Psoas muscle (tissue), 8 donors: Measurements from ENCODE around the gene VAV2. TPM values are rescaled to one million over a fixed set of nuclear protein-coding genes. Genes with fewer than 3 reads are reported as not detected.

Experiments used
- ATAC-seq, 4 donors: fragments of 200-7000 bp; cut with Tn5 transposase; one replicate each; pipeline ENCODE4 v1.9.1; 2020; ENCODE audit warnings: moderate library complexity in 3 of 4, mild to moderate bottlenecking in 2 of 4
- DNase-seq, 2 donors: peaks; one replicate each; pipeline ENCODE4 v3.0.0-alpha.2; 2020
- H3K27ac ChIP-seq: fragments of 200-600 bp; one replicate; pipeline ENCODE4 v1.8.0; 2022
- H3K27me3 ChIP-seq, 3 donors: fragments of 200-600 bp in 1 of 3; one replicate each; pipeline versions ENCODE4 v1.6.1 to v1.8.0; 2013 to 2022; ENCODE audit warnings: low read length in 2 of 3, mild to moderate bottlenecking in 2 of 3, moderate library complexity in 1 of 3; ENCODE audit not compliant: insufficient read depth in 3 of 3
- H3K36me3 ChIP-seq, 2 donors: fragments of 200-600 bp in 1 of 2; one replicate each; pipeline versions ENCODE4 v1.6.1 to v1.8.0; 2013 to 2022; ENCODE audit warnings: low read depth in 1 of 2, mild to moderate bottlenecking in 1 of 2, moderate library complexity in 1 of 2; ENCODE audit not compliant: insufficient read depth in 1 of 2
- H3K4me1 ChIP-seq: fragments of 200-600 bp; one replicate; pipeline ENCODE4 v1.8.0; 2022
- H3K4me3 ChIP-seq: fragments of 200-600 bp; one replicate; pipeline ENCODE4 v1.8.0; 2022; ENCODE audit warnings: mild to moderate bottlenecking
- H3K9me3 ChIP-seq: fragments of 200-600 bp; one replicate; pipeline ENCODE4 v1.8.0; 2022
- CTCF ChIP-seq: fragments of 200-600 bp; IDR thresholded peaks from one replicate; pipeline ENCODE4 v1.8.0; 2022; ENCODE audit warnings: antibody characterized with exemption
- WGBS, 3 donors: extraction: QIAGEN DNeasy Blood & Tissue Kit; methylation state at CpG; one replicate each; pipeline versions ENCODE4 v1.1.6 to v1.1.7; 2013; 5-methylcytosine and 5-hydroxymethylcytosine counted together
- intact Hi-C, 2 donors: fragments of 100-400 bp; cut with DNase I; formaldehyde crosslinking; loops; one replicate each; pipeline versions ENCODE4 v1.11.0 to v1.14.2; 2022
- polyA plus RNA-seq, 3 donors: library from polyadenylated mRNA; stranded (reverse); fragments of 200-250 nt; gene quantifications; one replicate each; pipeline ENCODE4 v1.2.3, GENCODE V29; 2013
- total RNA-seq, 4 donors: library from RNA; stranded (reverse); fragmentation: NEBNext Ultra II Directional in 2 of 4; extraction: Animal tissue kit (Norgen Biotek cat#: 25700) in 2 of 4; gene quantifications; one replicate each; pipeline versions ENCODE4 v1.2.1 to v1.2.4, GENCODE V29; 2021 to 2023
- donor health status: healthy with polysubstance abuse.
- donor health status: DM: no; HTN: no; CAD: no; lungs with moderate emphysema.
- donor health status: Bipolar disorder and iron deficiency.
- donor health status: healthy.
- donor health status: DM: yes; HTN: yes; CAD: no.
- donor health status: DM: no; HTN: no; CAD: no.
- donor health status: DM: no; HTN: no; CAD: no.
- donor health status: DM: yes; HTN: yes; CAD: no.

The VAV2 gene
- total and polyA plus RNA-seq, 7 donors, result 0.70 to 2.9 (median 1.4) TPM

GRCh38 chr9:133712221-133713100 lies 279.7 kb downstream of the VAV2 start:
- peaks cover 0 to 27% (median 10%) of the 10 kb centered on the region in 3 donors for H3K27me3 ChIP-seq
- ATAC-seq, result no peak
- no peak for DNase-seq
- intact Hi-C loops, result no loop called here
- H3K9me3 ChIP-seq, result no peaks in the 10 kb centered on the region
- H3K27ac ChIP-seq, result no peak overlapping the region
- no peak for TF ChIP-seq CTCF
- H3K36me3 ChIP-seq, result no peaks in the 10 kb centered on the region
- WGBS, 3 donors, result 77 to 86% (median 80%) methylated on average over 22 of the region's 22 CpGs
- no peaks in the 10 kb centered on the region for H3K4me1 ChIP-seq
- no peak overlapping the region for H3K4me3 ChIP-seq

Other genes starting within 250 kb of the VAV2 start
- gene BRD3OS, start 33.2 kb upstream of the VAV2 start, total RNA-seq, result 1 to 10 TPM; 2.4 to 4.3 (median 4.2) TPM
- 1 to 10 TPM; 1.2 to 8.7 (median 2.7) TPM for gene BRD3OS, start 33.2 kb upstream of the VAV2 start, polyA plus RNA-seq
- gene BRD3, start 75.7 kb upstream of the VAV2 start, total RNA-seq, result 10 to 100 TPM; 21.7 to 28.2 (median 24.8) TPM
- gene BRD3, start 75.7 kb upstream of the VAV2 start, polyA plus RNA-seq, result 10 to 100 TPM in 1 of 3 donors, 1 to 10 TPM in 2; 7.5 to 16.5 (median 8.6) TPM
- gene WDR5, start 143.8 kb upstream of the VAV2 start, total RNA-seq, result 10 to 100 TPM; 21.4 to 34.1 (median 29.6) TPM
- 10 to 100 TPM; 23.2 to 52.0 (median 49.5) TPM for gene WDR5, start 143.8 kb upstream of the VAV2 start, polyA plus RNA-seq
- 100 to 1,000 TPM in 2 of 4 donors, 10 to 100 TPM in 2; 13.1 to 120 (median 74.0) TPM for gene RNU6ATAC, start 172.2 kb upstream of the VAV2 start, total RNA-seq
- gene RNU6ATAC, start 172.2 kb upstream of the VAV2 start, polyA plus RNA-seq, result not detected